Duodenal mucosa (tissue), 2 donors: ENCODE data around the gene DDX54.
"Not testable (repeated sequence)": the region's sequence is repeated elsewhere in the genome, so short reads cannot be mapped to it uniquely, and the experiment has no call there.

Experiments
- H3K27ac ChIP-seq: one replicate; pipeline ENCODE4 v1.7.0; 2013; ENCODE audit warnings: low read depth, low read length
- H3K27me3 ChIP-seq, 2 donors: one replicate each; pipeline ENCODE4 v1.7.0; 2013; ENCODE audit warnings: low read length in 2 of 2, control low read depth in 1 of 2; ENCODE audit not compliant: insufficient read depth in 2 of 2, control insufficient read depth in 1 of 2
- H3K36me3 ChIP-seq, 2 donors: one replicate each; pipeline ENCODE4 v1.7.0; 2013; ENCODE audit warnings: low read length in 2 of 2, control low read depth in 1 of 2; ENCODE audit not compliant: insufficient read depth in 2 of 2, control insufficient read depth in 1 of 2
- H3K4me1 ChIP-seq, 2 donors: one replicate each; pipeline ENCODE4 v1.7.0; 2013; ENCODE audit warnings: low read length in 2 of 2, control low read depth in 1 of 2; ENCODE audit not compliant: insufficient read depth in 2 of 2, control insufficient read depth in 1 of 2
- H3K4me3 ChIP-seq, 2 donors: one replicate each; pipeline ENCODE4 v1.7.0; 2013; ENCODE audit warnings: low read length in 2 of 2, low read depth in 1 of 2
- H3K9ac ChIP-seq, 2 donors: one replicate each; pipeline ENCODE4 v1.7.0; 2013; ENCODE audit warnings: low read length in 2 of 2, low read depth in 1 of 2
- H3K9me3 ChIP-seq, 2 donors: one replicate each; pipeline ENCODE4 v1.7.0; 2013; ENCODE audit warnings: low read length in 2 of 2, control low read depth in 1 of 2; ENCODE audit not compliant: control insufficient read depth in 1 of 2

DDX54 gene

GRCh38 chr12:113142886-113143332, 42.4 kb downstream of the DDX54 start:
- Histone ChIP-seq H3K4me3 (no peak overlapping the region), H3K4me1 (peaks cover 8 to 12% of the 10 kb centered on the region in 2 donors), H3K27ac (peak overlapping the region; percentile 39), H3K27me3 (no peaks in the 10 kb centered on the region), H3K36me3 (no peaks in the 10 kb centered on the region), H3K9ac (no peak overlapping the region), H3K9me3 (peaks cover 4% of the 10 kb centered on the region in 2 donors)

DNA sequence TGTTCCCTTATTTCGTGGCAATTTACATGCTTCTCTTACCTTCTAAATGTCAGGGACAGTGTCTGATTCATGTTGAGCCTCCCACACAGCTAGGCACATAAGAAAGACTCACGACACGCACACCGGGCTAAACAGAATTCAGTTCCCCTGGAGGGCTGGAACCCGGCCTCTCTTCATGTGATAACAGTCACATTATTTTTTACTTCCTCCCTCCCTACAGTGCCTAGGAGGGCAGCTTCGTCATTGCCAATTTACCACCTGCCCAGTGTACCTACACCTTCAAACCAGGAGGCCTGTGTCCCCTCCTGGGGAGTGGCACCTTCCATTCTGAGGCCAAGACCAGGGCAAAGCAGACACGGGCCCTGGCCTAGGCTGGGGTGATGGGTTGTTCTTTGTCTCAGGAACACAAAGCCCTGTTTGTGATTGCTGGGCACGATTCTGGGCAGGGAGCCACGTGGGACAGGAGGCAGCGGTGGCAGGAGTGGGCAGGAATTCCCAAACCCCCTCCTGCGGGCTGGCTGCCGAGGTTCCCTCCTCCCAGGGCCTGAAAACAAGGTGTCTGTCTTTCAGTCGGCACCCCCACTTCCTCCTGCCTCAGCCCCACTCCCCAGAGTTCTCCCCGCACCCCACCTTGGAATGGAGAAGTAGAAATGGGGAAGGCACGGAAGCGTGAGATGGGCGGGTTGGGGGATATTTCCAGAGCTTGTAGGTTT, 42.9 kb downstream of the DDX54 start:
- Histone ChIP-seq H3K36me3 (no peaks in the 10 kb centered on the region), H3K4me3 (no peak overlapping the region), H3K9me3 (peaks cover 4% of the 10 kb centered on the region in 2 donors), H3K9ac (no peak overlapping the region), H3K27me3 (no peaks in the 10 kb centered on the region), H3K4me1 (peaks cover 8 to 12% of the 10 kb centered on the region in 2 donors), H3K27ac (peak overlapping the region; percentile 39)

- not testable (repeated sequence) for H3K27me3 ChIP-seq, H3K27ac ChIP-seq, H3K36me3 ChIP-seq
Observed at GRCh38 chr12:113141716-113142115, 43.6 kb downstream of the DDX54 start.

GRCh38 chr12:113140706-113141105, 44.6 kb downstream of the DDX54 start:
- H3K9ac ChIP-seq: no peak overlapping the region
- H3K27me3 ChIP-seq: no peaks in the 10 kb centered on the region
- H3K27ac ChIP-seq: no peak overlapping the region
- H3K36me3 ChIP-seq: no peaks in the 10 kb centered on the region
- H3K9me3 ChIP-seq: no peaks in the 10 kb centered on the region
- peaks cover 18 to 27% of the 10 kb centered on the region in 2 donors for H3K4me1 ChIP-seq
- no peak overlapping the region for H3K4me3 ChIP-seq

More at GRCh38 chr12:113141716-113142115, 43.6 kb downstream of the DDX54 start:
- not testable (repeated sequence) for H3K4me3 ChIP-seq, H3K9ac ChIP-seq, H3K9me3 ChIP-seq
- peaks cover 8 to 17% of the 10 kb centered on the region in 2 donors for H3K4me1 ChIP-seq

- H3K27ac ChIP-seq: no peak overlapping the region
- H3K9me3 ChIP-seq: no peaks in the 10 kb centered on the region
- no peak overlapping the region for H3K4me3 ChIP-seq
- H3K36me3 ChIP-seq: no peaks in the 10 kb centered on the region
- peaks cover 21 to 27% of the 10 kb centered on the region in 2 donors for H3K4me1 ChIP-seq
- H3K27me3 ChIP-seq: no peaks in the 10 kb centered on the region
- no peak overlapping the region for H3K9ac ChIP-seq
Observed at GRCh38 chr12:113138826-113139225, 46.5 kb downstream of the DDX54 start.

- H3K9me3 ChIP-seq: no peaks in the 10 kb centered on the region
- H3K27me3 ChIP-seq: no peaks in the 10 kb centered on the region
Observed at GRCh38 chr12:113137861-113138783, 47.2 kb downstream of the DDX54 start.

GRCh38 chr12:113136990-113137511, 48.2 kb downstream of the DDX54 start:
- Histone ChIP-seq H3K36me3 (no peaks in the 10 kb centered on the region), H3K4me3 (no peak overlapping the region), H3K27ac (no peak overlapping the region), H3K9me3 (no peaks in the 10 kb centered on the region), H3K27me3 (no peaks in the 10 kb centered on the region), H3K9ac (no peak overlapping the region), H3K4me1 (peaks cover 15 to 16% of the 10 kb centered on the region in 2 donors)

More at GRCh38 chr12:113137861-113138783, 47.2 kb downstream of the DDX54 start:
- Histone ChIP-seq H3K9ac (no peak overlapping the region), H3K4me3 (no peak overlapping the region), H3K36me3 (no peaks in the 10 kb centered on the region), H3K4me1 (peaks cover 21 to 26% of the 10 kb centered on the region in 2 donors), H3K27ac (no peak overlapping the region)

DNA sequence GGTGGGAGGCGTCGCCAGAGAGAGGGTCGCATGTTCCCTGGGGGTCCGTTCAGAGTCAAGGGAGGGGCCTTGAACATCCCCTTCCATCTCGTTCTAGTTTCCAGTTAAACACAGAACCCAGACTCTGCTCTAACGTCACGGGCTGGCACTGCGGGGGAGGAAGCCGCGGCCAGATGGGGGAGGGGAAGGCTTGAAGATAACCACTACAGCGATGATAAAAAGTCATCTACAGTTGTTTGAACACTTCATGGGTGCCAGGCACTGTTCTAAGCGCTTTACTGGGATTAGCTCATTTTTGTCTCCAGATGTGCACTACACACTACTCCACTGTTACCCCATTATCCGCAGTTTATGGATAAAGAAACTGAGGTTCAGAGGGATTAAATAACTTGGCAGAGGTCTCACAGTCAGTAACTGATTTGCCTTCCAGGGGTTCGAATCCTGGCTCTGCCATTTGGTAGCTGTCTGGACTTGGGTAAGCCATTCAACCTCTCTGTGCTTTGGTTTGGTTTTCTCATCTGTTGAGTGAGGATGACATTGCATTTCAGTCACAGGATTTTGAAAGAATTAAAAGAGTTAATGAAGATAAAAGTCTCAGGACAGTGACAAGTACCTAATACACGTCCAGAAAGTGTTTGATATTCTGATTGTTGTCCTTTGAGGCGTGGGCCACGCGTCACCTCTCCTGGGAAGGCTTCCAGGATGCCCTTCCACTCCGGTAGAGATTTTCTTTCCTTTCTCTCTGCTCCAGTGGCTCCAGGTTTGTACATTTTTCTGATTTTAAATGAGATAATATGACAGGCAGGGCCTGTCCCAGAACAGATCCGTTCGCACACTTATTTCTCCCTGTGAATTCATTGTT, 48.9 kb downstream of the DDX54 start:
- H3K9ac ChIP-seq: no peak overlapping the region

DNA sequence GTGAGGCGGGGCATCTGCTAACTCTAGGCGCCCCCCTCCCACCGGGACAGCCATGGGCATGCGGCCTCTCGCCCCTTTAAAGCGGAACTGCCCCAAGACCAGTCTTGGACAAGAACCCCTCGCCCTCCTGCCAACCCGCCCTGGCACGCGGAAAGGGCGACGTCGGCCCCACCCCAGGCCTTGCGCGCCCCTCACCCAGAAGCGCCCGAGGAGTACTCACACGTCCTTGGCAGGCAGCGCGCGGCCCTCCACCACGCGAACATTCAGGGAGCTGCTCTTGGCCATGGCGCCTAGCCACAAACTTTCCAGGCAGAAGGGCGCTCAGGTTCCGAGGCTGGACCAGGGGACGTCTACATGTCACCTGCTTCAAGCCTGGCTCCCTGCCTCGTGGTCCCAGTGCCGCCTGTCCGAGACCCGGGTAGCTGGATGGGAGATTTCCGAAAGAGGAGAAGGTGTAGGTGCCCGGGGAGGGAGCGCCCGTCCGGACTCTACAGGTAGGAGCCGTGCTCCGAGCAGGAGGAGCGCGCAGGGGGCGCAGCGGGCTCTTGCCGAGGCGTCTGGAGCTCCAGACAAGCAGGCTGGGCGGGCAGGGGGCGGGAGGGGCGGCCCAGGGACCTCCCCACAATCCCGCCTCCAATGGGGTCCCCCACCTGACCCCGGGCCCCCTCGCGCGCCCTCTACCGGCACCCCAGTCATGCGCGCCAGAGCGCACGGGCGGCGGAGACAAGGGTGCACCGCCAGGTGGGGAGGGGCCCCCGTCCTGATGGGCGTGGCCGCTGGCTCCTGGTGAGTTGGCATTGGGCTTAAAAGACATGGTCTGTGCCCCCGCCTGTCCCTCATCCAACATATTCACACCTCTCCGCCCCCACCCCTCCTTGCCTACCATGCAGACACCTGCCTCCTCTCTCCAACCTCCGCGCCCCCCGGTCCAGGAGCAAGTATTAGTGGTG, 49.8 kb downstream of the DDX54 start, which contains the start of gene RASAL1:
Gene RASAL1 (minus strand): TSS at position 584 of the 950 bp plus-strand sequence. CDS start 299 bp downstream, at position 285.
- Histone ChIP-seq H3K9ac (peak within 1 kb of the TSS in 1 of 2 donors; percentile 48), H3K4me1 (peaks cover 13 to 15% of the 10 kb centered on the region in 2 donors), H3K4me3 (peak within 1 kb of the TSS; percentile 53 to 61), H3K36me3 (no peaks in the 10 kb centered on the region), H3K27ac (no peak within 1 kb of the TSS), H3K9me3 (no peaks in the 10 kb centered on the region), H3K27me3 (no peaks in the 10 kb centered on the region)

More for the DNA sequence above, 48.9 kb downstream of the DDX54 start:
- H3K9me3 ChIP-seq: no peaks in the 10 kb centered on the region
- H3K27ac ChIP-seq: no peak overlapping the region
- H3K27me3 ChIP-seq: no peaks in the 10 kb centered on the region
- H3K36me3 ChIP-seq: no peaks in the 10 kb centered on the region
- peak overlapping the region; percentile 15 to 36 for H3K4me3 ChIP-seq
- peaks cover 13 to 15% of the 10 kb centered on the region in 2 donors for H3K4me1 ChIP-seq
